Adrenal gland (tissue), 12 donors: ENCODE measurements around the gene ATP11A. TPM values are rescaled to one million over a fixed set of nuclear protein-coding genes. Genes with fewer than 3 reads are reported as not detected.
"Not testable (repeated sequence)": the region's sequence is repeated elsewhere in the genome, so short reads cannot be mapped to it uniquely, and the experiment has no call there.

Source experiments
- DNase-seq, 7 donors: peaks; one replicate each; pipeline ENCODE4 v3.0.0-alpha.2; 2019 to 2020
- H3K27ac ChIP-seq, 5 donors: fragments of 200-600 bp; sonication (generic) in 4 of 5; 1 replicate in 3 of 5; 2 replicates in 2 of 5; pipeline versions ENCODE4 v1.5.1 to v1.8.0; 2016 to 2020; ENCODE audit warnings: mild to moderate bottlenecking in 1 of 5
- H3K27me3 ChIP-seq: fragments of 200-600 bp; 2 replicates; pipeline ENCODE4 v1.8.0; 2021
- H3K36me3 ChIP-seq, 2 donors: fragments of 200-600 bp; replicated peaks in 1 of 2; 1 replicate in 1 of 2; 2 replicates in 1 of 2; pipeline versions ENCODE4 v1.5.1 to v1.8.0; 2018 to 2022
- H3K4me1 ChIP-seq, 2 donors: fragments of 200-600 bp; replicated peaks in 1 of 2; 1 replicate in 1 of 2; 2 replicates in 1 of 2; pipeline versions ENCODE4 v1.5.1 to v1.8.0; 2018 to 2021
- H3K4me3 ChIP-seq, 4 donors: fragments of 200-600 bp; sonication (generic) in 3 of 4; one replicate each; pipeline ENCODE4 v1.5.1; 2016 to 2018
- H3K9me3 ChIP-seq, 3 donors: fragments of 200-600 bp; sonication (generic) in 1 of 3; replicated peaks in 1 of 3; 1 replicate in 2 of 3; 2 replicates in 1 of 3; pipeline versions ENCODE4 v1.5.1 to v1.8.0; 2016 to 2021
- POLR2A ChIP-seq, 2 donors: fragments of 450-650 bp; IDR thresholded peaks; one replicate each; pipeline ENCODE4 v1.6.1; 2017; ENCODE audit warnings: antibody characterized with exemption in 2 of 2, mild to moderate bottlenecking in 2 of 2, moderate library complexity in 1 of 2
- WGBS, 4 donors: extraction: QIAGEN DNeasy Blood & Tissue Kit in 2 of 4; methylation state at CpG; one replicate each; pipeline versions ENCODE4 v1.1.5 to v1.1.7; 2013 to 2017; 5-methylcytosine and 5-hydroxymethylcytosine counted together
- intact Hi-C, 2 donors: fragments of 100-400 bp; cut with DNase I; formaldehyde crosslinking; loops; one replicate each; pipeline versions ENCODE4 v1.14.1 to v1.15.0; 2022 to 2023
- polyA plus RNA-seq, 3 donors: library from polyadenylated mRNA; stranded (reverse); fragments of 200-250 nt in 2 of 3; fragments of 350-450 nt in 1 of 3; fragmentation: Illumina TruSeq in 1 of 3; extraction: RNeasy Lipid Tissue Mini Kit (QIAGEN cat#74804) in 1 of 3; gene quantifications; one replicate each; pipeline ENCODE4 v1.2.3, GENCODE V29; 2013 to 2014
- total RNA-seq, 9 donors: library from RNA; depleted of rRNA in 4 of 9; stranded (reverse); fragments of >200 nt in 4 of 9; fragments of 120-200 nt in 1 of 9; fragmentation: NEBNext Ultra II Directional in 1 of 9; extraction: Animal tissue kit (Norgen Biotek cat#: 25700) in 1 of 9; gene quantifications; one replicate each; pipeline versions ENCODE4 v1.1.0 to v1.2.4, GENCODE V29; 2013 to 2023
- TF ChIP-seq, protein P1 (sequence below), 6 experiments: fragments of 450-650 bp in 4 of 6; fragments of 200-600 bp in 2 of 6; sonication (generic) in 1 of 6; IDR thresholded peaks; 1 replicate in 5 of 6; 2 replicates in 1 of 6; pipeline versions ENCODE4 v1.5.1 to v1.8.0; 2016 to 2021; ENCODE audit warnings: antibody characterized with exemption in 6 of 6, mild to moderate bottlenecking in 2 of 6, moderate library complexity in 1 of 6
- donor health status: healthy with polysubstance abuse.
- donor health status: Bipolar disorder and iron deficiency.
- donor health status: DM: yes; HTN: yes; CAD: no.
- donor health status: DM: no; HTN: no; CAD: no.
- donor health status: DM: no; HTN: no; CAD: no.
- donor health status: DM: yes; HTN: yes; CAD: no.

The ATP11A gene
- total and polyA plus RNA-seq, 12 donors, result 6.0 to 94.1 (median 29.8) TPM

DNA sequence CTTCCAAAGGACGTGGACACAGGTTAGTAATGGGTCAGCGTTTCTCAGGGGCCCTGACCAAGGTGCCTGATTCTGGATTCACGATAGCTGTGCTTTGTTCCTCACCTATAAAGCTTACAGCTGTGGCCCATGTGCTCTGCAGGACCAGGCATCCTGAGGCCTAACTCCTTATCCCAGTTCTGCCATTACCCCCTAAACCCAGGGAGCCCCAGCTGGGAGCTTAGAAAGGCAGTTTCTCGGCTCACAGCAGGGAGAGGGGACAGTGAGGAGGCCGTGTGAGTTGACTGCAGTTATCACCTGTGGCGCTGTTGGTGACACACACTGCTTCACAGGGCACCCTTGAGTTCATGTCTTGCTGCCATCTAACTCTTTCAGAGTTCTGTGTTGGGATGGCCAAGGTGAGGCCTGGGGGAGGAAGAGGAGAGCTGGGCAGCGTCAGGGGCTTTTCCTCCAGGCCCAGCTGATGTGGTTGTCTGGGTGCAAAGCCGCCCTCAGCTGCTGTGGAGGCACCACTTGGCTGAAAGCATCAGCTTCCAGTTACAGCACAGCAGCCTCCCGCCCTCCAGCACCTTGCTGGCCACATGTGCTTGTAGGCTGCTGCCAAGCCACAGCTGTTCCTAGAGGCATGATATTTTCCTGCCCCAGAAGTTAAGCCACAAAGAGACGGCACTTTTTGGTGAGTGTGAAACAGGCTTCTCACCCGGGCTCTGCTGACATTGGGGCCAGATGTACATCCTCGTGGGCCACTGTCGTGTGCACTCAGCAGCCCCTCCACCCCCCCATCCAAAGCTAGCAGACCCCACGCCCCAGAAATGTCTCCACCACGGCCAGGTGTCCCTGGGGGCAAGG lies 179.6 kb downstream of the ATP11A start:
- intact Hi-C loops, result loop anchor here in 1 of 2 donors (5.0 kb wide), 1 partner anchor 232 kb away; no protein-coding TSS in a partner anchor
- Histone ChIP-seq H3K4me1 (peaks cover 0 to 4% of the 10 kb centered on the region in 2 donors), H3K9me3 (no peaks in the 10 kb centered on the region), H3K36me3 (peaks cover 0 to 4% of the 10 kb centered on the region in 2 donors), H3K4me3 (no peak overlapping the region), H3K27ac (no peak overlapping the region), H3K27me3 (no peaks in the 10 kb centered on the region)
- DNase-seq, result no peak
- TF ChIP-seq POLR2A (IDR thresholded peaks at IDR 0.05), result no peak
- TF ChIP-seq, protein P1, sequence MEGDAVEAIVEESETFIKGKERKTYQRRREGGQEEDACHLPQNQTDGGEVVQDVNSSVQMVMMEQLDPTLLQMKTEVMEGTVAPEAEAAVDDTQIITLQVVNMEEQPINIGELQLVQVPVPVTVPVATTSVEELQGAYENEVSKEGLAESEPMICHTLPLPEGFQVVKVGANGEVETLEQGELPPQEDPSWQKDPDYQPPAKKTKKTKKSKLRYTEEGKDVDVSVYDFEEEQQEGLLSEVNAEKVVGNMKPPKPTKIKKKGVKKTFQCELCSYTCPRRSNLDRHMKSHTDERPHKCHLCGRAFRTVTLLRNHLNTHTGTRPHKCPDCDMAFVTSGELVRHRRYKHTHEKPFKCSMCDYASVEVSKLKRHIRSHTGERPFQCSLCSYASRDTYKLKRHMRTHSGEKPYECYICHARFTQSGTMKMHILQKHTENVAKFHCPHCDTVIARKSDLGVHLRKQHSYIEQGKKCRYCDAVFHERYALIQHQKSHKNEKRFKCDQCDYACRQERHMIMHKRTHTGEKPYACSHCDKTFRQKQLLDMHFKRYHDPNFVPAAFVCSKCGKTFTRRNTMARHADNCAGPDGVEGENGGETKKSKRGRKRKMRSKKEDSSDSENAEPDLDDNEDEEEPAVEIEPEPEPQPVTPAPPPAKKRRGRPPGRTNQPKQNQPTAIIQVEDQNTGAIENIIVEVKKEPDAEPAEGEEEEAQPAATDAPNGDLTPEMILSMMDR (IDR thresholded peaks at IDR 0.05), result no peak
- 76 to 88% (median 86%) methylated on average over 9 to 15 of the region's 15 CpGs for WGBS, 4 donors

DNA sequence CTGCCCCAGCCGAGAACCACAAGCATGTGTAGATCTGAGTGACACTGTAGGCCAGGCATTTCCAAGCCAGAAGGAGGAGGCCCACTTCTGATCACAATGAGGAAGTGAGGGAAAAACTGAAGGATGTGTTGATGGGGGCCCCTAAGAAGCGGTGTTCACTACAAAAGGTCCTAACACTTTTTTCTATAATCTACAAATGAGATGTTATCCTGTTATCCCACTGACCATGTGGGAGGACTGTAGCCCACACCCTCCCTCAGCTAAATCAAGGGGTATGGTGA lies 180.2 kb downstream of the ATP11A start:
- WGBS, 4 donors, result 83 to 95% (median 89%) methylated on average over 2 of the region's 2 CpGs

DNA sequence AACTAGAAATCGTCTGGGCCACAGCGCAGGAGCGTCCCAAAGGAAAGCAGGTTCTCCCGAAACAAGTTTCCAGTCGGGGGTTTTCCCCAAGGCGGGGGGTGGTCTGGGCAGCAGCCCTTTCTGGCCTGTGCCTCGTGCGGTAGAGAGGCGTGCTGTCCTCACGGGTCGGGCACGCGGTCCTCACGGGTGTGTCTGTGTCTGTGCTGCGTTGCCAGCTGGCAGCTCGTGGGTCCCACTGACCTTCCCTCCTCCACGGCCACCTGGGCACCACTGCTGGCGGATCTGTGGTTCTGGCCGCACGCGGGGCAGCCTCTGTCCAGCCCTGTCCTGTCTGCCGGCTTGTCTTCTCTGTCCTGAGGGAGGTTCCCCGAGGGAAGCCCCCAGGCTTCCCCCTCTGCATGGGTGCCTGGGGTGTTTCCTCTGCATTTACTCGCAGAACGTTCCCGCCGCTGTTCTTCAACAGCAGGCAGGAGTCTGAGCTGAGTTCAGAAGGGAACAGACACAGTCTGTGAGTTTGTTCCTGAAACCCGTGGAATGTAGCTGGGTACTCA lies 181.0 kb downstream of the ATP11A start:
- no peak for TF ChIP-seq POLR2A (IDR thresholded peaks at IDR 0.05)
- TF ChIP-seq, protein P1 (IDR thresholded peaks at IDR 0.05), result no peak
- DNase-seq, result peak in 2 of 7 donors; percentile 9 to 16
- peaks cover 0 to 5% of the 10 kb centered on the region in 2 donors for H3K4me1 ChIP-seq
- no peak overlapping the region for H3K4me3 ChIP-seq
- WGBS, 4 donors, result 86 to 90% (median 89%) methylated on average over 25 to 28 of the region's 28 CpGs
- H3K36me3 ChIP-seq, result peaks cover 0 to 4% of the 10 kb centered on the region in 2 donors
- intact Hi-C loops, result loop anchor here in 1 of 2 donors (5.0 kb wide), 1 partner anchor 234 kb away; no protein-coding TSS in a partner anchor
- no peaks in the 10 kb centered on the region for H3K27me3 ChIP-seq
- H3K27ac ChIP-seq, result no peak overlapping the region
- H3K9me3 ChIP-seq, result no peaks in the 10 kb centered on the region

More for the DNA sequence above, 180.2 kb downstream of the ATP11A start:
- H3K27me3 ChIP-seq, result no peaks in the 10 kb centered on the region
- no peak overlapping the region for H3K27ac ChIP-seq
- DNase-seq, result no peak
- H3K4me3 ChIP-seq, result no peak overlapping the region
- no peaks in the 10 kb centered on the region for H3K9me3 ChIP-seq
- peaks cover 0 to 5% of the 10 kb centered on the region in 2 donors for H3K4me1 ChIP-seq
- intact Hi-C loops, result loop anchor here in 1 of 2 donors (5.0 kb wide), 1 partner anchor 233 kb away; no protein-coding TSS in a partner anchor
- TF ChIP-seq POLR2A (IDR thresholded peaks at IDR 0.05), result no peak
- TF ChIP-seq, protein P1 (IDR thresholded peaks at IDR 0.05), result no peak
- H3K36me3 ChIP-seq, result peaks cover 0 to 4% of the 10 kb centered on the region in 2 donors

DNA sequence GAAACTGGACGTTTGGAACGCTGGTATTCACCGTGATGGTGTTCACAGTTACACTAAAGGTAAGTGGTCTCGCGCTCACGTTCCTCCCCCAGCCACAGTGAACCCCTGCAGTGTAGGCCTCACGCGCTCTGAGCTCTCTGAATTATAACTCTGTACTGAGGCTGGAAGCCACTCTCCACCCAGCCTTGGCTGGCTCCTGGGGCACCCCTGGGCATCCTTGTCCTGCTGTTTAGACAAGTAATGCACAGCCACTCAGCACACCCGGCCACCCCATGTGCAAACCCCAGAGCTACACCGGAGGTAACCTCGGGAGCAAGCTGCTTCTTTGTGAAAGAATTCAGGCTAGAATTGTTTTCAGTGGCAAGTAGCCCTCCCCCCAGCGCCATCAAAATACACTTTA lies 181.9 kb downstream of the ATP11A start:
- Histone ChIP-seq H3K4me1 (peaks cover 0 to 5% of the 10 kb centered on the region in 2 donors), H3K9me3 (no peaks in the 10 kb centered on the region), H3K4me3 (no peak overlapping the region), H3K36me3 (peaks cover 0 to 4% of the 10 kb centered on the region in 2 donors), H3K27ac (no peak overlapping the region), H3K27me3 (no peaks in the 10 kb centered on the region)
- DNase-seq, result peak in 1 of 7 donors; percentile 11
- intact Hi-C loops, result loop anchor here in 1 of 2 donors (5.0 kb wide), 1 partner anchor 234 kb away; no protein-coding TSS in a partner anchor
- 92 to 95% (median 94%) methylated on average over 12 of the region's 12 CpGs for WGBS, 4 donors
- TF ChIP-seq POLR2A (IDR thresholded peaks at IDR 0.05), result no peak
- TF ChIP-seq, protein P1 (IDR thresholded peaks at IDR 0.05), result no peak

DNA sequence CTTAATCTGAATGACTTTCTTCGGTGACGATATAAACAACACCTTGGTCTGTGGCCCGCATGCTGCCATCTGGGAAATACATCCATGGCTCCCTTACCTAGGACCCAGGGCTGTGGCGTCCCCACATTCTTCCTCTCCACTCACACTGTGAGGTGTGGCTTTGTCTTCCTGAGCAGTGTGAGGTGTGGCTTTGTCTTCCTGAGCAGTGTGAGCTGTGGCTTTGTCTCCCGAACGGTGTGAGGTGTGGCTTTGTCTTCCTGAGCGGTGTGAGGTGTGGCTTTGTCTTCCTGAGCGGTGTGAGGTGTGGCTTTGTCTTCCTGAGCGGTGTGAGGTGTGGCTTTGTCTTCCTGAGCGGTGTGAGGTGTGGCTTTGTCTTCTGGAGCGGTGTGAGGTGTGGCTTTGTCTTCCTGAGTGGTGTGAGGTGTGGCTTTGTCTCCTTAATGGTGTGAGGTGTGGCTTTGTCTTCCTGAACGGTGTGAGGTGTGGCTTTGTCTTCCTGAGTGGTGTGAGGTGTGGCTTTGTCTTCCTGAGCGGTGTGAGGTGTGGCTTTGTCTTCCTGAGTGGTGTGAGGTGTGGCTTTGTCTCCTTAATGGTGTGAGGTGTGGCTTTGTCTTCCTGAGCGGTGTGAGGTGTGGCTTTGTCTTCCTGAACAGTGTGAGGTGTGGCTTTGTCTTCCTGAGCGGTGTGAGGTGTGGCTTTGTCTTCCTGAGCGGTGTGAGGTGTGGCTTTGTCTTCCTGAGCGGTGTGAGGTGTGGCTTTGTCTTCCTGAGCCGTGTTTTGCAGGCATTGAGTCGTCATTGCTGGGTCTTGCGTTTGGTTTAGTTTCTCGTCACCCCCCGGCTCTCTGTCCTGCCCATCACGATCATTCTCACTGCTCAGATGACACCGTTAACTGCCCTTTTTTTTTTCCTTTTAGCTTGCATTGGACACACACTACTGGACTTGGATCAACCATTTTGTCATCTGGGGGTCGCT lies 183.1 kb downstream of the ATP11A start:
- H3K9me3 ChIP-seq, DNase-seq, H3K27ac ChIP-seq, H3K27me3 ChIP-seq, H3K4me1 ChIP-seq, H3K4me3 ChIP-seq: not testable (repeated sequence)
- H3K36me3 ChIP-seq, result peaks cover 0 to 12% of the 10 kb centered on the region in 2 donors
- intact Hi-C loops, result loop anchor here in 1 of 2 donors (5.0 kb wide), 1 partner anchor 236 kb away; no protein-coding TSS in a partner anchor
- WGBS, 4 donors, result 65 to 73% (median 70%) methylated on average over 19 to 25 of the region's 25 CpGs
